WI38 (cell line): ENCODE results near the gene STAT1.
"Not testable (repeated sequence)": the region's sequence is repeated elsewhere in the genome, so short reads cannot be mapped to it uniquely, and the experiment has no call there.

Experiments
- H3K4me3 ChIP-seq: 2 replicates; pipeline ENCODE4 v1.5.1; 2011; ENCODE audit warnings: low read depth, mild to moderate bottlenecking, control low read depth, low read length
- TF ChIP-seq, protein P1 (sequence below): IDR thresholded peaks from 2 replicates; pipeline ENCODE4 v1.5.1; 2012; ENCODE audit warnings: low read depth, mild to moderate bottlenecking, control low read depth, low read length

Gene STAT1

DNA sequence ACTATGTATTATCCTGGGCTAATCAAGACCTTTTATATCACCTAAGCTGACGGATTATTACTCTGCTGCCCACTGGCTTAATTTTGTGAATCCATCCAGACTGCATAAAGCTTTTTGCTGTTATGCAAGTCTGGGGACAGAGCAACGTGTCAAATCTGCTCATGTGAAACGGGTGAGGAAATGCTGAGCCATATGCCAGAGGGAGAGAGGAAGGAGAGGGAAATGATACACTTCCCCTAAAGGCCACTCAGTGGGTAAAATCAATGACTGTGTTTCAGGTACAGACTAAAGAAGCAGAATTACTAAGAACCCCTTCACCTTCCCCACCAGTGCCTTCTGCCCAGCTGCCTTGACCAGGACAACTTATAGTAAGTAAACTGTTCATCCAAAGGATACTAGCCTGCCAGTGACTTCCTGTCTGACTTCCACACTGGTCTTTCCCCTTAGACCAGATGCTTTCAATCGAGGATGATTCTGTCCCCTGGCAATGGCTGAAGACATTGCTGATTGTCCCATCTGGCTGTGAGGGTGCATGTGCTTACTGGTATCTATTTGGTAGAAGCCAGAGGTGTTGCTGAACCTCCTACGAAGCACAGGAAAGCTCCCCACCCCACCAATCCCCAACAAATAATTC is 43.0 kb downstream of the STAT1 start:
- H3K4me3 ChIP-seq, result no peak overlapping the region
- TF ChIP-seq, protein P1, sequence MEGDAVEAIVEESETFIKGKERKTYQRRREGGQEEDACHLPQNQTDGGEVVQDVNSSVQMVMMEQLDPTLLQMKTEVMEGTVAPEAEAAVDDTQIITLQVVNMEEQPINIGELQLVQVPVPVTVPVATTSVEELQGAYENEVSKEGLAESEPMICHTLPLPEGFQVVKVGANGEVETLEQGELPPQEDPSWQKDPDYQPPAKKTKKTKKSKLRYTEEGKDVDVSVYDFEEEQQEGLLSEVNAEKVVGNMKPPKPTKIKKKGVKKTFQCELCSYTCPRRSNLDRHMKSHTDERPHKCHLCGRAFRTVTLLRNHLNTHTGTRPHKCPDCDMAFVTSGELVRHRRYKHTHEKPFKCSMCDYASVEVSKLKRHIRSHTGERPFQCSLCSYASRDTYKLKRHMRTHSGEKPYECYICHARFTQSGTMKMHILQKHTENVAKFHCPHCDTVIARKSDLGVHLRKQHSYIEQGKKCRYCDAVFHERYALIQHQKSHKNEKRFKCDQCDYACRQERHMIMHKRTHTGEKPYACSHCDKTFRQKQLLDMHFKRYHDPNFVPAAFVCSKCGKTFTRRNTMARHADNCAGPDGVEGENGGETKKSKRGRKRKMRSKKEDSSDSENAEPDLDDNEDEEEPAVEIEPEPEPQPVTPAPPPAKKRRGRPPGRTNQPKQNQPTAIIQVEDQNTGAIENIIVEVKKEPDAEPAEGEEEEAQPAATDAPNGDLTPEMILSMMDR, result no peak

DNA sequence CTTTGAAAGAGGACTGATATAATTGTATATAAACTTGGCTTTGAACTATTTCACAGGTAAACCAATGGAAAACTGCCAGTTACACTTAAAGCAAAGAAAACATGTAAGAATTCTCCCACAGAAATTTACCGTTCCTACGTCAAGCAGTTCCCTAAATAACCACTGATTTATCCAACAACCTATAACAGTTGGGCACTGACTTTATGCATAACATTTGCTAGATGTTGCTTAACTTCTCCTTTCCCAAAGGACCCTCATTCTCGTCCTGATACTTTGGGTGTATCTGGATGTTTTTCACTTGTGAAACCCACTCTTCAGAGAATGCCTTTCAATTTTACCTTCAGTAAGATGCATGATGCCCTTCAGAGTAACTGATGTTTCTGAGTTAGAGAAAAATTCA is 43.8 kb downstream of the STAT1 start:
- TF ChIP-seq, protein P1, result no peak
- H3K4me3 ChIP-seq, result no peak overlapping the region

DNA sequence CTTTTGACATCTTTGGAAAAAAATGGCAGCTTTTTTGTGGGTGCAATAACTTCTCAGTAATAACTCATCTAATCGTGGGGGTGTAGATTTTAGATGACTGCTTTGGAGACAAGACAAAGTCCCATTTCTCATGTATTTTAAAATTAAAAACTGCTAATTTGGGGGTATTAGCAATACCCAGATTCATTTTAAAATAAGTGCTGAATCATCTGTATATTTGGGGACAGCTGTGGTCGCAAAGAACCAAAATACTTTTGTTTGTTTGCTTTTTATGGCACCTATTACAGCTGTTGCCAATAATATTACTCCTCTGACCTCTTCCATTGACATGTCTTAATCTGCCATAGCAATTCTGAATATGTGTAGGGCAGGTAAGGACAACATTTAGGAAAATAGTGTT is 45.4 kb downstream of the STAT1 start:
- no peak overlapping the region for H3K4me3 ChIP-seq
- TF ChIP-seq, protein P1, result no peak

DNA sequence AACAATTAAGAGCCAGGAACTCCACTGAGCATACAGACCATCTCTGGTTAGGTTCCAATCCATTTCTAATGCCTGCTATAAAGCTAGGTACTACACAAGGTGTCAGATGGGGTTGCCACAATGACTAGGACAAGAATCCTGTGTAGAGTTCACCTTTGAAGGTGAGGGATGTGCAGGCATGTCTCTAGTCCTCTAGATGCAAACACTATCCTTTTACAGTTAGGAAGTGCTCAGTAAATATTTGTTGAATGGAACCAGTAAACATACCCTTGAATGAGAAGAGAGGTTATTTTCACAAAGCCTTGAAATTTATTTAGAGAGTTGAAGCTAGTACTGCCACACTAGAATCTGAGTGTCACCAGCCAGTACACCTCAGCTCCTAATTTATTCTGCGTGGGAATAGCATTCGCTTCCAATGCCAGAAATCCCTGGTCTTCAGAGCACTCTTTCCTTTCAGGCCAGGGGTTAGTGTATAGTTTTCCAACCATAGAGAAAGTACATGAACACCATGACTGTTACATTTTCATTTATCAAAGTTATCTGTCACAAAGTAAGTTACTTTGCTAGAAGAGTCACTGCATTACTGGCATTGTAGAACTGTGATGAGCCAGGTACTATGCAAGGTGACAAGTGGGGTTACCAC is 48.3 kb downstream of the STAT1 start:
- H3K4me3 ChIP-seq, result no peak overlapping the region
- TF ChIP-seq, protein P1, result no peak

DNA sequence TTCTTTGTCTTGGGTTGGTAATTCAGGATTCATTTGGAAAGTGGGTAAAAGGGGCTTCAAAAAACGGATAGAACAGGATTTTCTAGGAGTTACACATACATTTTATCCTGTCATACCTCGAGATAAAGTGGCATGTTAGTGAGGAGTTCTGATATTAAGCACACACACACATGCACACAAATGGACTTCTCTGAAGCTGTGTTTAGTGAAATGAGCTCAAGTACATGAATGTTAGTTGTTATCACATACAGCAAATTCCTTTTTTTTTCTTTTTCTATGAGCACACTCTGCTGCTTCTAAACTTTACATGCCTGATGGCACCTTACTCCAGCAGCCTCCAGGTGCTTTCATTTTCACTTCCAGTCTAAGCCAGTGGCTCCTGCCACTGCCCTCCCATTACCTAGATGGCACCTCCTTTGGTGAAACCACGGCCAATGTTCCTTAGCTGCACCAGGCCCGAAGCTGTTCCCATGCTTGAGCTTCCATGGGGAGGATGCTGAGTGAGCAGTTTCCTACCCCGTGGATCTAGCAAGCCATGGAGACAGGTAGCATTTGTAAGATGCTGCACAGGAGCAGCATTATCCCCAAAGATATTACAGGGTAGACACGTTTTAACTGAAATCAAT is 49.7 kb downstream of the STAT1 start:
- no peak overlapping the region for H3K4me3 ChIP-seq
- TF ChIP-seq, protein P1, result no peak

DNA sequence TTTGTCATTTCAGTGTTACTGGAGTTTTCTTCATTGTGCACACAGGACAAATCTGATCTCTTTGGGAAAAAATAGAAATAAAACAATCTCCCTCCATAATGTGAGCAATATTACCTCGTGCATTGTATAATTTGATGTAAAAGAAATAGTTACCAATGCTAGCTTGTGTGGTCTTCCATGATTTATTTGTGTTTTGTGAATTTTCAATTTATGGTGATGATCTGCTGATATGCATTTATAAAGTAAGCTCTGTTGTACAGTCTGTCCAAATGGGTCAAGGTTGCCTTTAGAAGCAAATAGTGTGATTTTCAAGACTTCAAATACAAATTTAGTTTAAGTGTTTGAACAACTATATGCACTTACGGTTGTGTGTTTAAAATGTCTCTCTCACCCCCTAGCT is 50.9 kb downstream of the STAT1 start:
- H3K4me3 ChIP-seq, result no peak overlapping the region
- TF ChIP-seq, protein P1, result no peak

DNA sequence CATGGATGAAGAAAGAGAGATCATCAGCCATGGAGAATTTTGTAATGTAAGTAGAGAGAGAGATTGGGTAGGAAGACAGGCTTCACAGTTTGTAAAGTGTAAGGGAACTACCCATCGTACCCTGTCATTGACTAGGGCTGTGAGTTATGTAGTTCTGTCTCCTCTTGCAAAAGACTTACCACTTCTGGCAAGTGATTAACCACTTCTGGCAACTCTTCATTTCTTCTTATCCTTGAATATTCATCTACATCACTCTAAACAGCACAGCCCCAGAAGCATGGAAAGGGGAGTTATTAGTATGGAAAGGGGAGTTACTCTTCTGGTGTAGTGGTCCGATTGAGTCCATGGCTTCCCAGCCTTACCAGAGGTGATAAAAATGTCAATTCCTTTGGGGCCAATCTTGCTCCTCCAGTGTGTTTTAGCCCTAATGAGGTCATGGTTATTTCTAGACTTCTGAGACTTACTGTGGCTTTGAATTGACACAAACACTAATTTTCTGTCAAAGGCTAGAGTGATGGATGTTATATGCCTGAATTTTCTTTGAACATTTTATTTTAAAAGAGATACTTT is 52.0 kb downstream of the STAT1 start:
- TF ChIP-seq, protein P1, result no peak
- no peak overlapping the region for H3K4me3 ChIP-seq

DNA sequence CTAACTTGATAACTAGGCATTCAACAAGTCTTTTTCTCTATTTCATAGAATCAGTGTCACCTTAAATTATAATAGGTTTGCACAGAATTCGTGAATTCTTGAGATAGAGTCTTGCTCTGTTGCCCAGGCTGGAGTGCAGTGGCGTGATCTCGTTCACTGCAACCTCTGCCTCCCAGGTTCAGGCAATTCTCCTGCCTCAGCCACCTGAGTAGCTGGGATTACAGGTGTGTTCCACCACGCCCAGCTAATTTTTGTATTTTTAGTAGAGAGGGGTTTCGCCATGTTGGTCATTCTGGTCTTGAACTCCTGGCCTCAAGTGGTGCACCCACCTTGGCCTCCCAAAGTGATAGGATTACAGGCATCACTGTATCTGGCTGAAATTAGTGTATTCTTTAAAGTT is 52.9 kb downstream of the STAT1 start:
- H3K4me3 ChIP-seq, result not testable (repeated sequence)
